BJ (cell line): ENCODE results near the gene VAV2. TPM values are rescaled to one million over a fixed set of nuclear protein-coding genes. Genes with fewer than 3 reads are reported as not detected.

ENCODE experiments used
- CTCF ChIA-PET: fragments of 350-600 bp; formaldehyde crosslinking; extraction: SDS; loops from one replicate; lab custom pipeline; 2021; ENCODE audit warnings: antibody characterized with exemption, inconsistent platforms; lab: Yijun Ruan, JAX
- POLR2A ChIA-PET: fragments of 300-600 bp; sonication (Branson Sonifier 250); formaldehyde crosslinking; extraction: SDS; loops from one replicate; lab custom pipeline; 2021; ENCODE audit warnings: antibody characterized with exemption; lab: Charles Lee
- DNase-seq: peaks from one replicate; pipeline ENCODE4 v3.0.0-alpha.2; 2011; ENCODE audit warnings: low read depth
- H3K27me3 ChIP-seq: 2 replicates; pipeline ENCODE4 v1.6.0; 2011; ENCODE audit warnings: low read length; ENCODE audit not compliant: control insufficient read depth, insufficient read depth
- H3K36me3 ChIP-seq: 2 replicates; pipeline ENCODE4 v1.5.1; 2011; ENCODE audit warnings: low read length; ENCODE audit not compliant: control insufficient read depth, insufficient read depth
- H3K4me3 ChIP-seq: 2 replicates; pipeline ENCODE4 v1.5.1; 2011; ENCODE audit warnings: low read depth, mild to moderate bottlenecking, control low read depth, low read length
- polyA plus RNA-seq: library from polyadenylated mRNA; depleted of rRNA; stranded (reverse); fragments of >200 nt; gene quantifications from 2 replicates; pipeline ENCODE4 v1.2.3, GENCODE V29; 2011
- TF ChIP-seq, protein P1 (sequence below): IDR thresholded peaks from 2 replicates; pipeline ENCODE4 v1.5.1; 2011; ENCODE audit warnings: low read depth, mild to moderate bottlenecking, control low read depth, inconsistent platforms, low read length, moderate library complexity; ENCODE audit not compliant: insufficient read depth

The VAV2 gene
- polyA plus RNA-seq, 1 experiment = 9.9 TPM

DNA sequence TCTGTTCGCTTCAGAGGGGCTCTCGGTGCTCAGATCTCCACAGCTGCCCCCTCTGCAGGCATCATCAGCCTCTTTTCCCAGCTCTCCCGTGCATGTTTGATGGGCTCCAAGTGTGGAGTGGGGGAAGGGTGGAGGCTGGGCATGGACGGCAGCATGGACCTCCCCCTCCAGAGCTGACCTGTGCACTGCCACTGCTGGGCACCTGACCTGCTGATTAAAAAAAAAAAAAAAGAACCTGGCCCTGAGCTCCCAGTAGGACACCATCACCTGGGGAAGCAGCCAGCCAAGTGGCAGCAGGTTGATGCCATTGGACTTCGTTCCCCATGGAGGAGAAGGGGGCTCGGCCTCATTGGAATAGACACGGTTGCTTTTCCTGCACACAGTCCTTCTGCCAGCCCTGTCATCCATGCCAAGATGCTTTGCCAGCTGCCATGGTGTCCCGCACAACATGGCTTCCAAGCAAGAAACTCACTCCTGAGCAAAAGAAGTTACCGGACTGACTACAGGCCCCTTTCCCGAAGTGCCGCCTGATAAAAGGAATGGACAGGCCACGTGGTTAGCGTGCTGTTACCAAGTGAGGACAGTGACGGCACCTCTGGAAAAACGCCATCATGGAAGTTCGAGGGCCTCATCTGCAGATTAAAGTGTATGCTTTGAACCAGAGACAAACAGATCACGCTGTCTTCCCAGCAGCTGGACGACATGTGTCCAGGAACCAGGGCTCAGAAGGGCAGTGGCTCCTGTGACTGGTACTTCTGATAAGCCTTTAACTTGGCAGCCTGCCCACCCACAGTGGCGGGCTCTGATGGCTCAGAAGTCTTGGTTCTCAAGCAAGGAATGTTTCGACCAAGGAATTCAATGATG lies 18.4 kb upstream of the VAV2 start:
- TF ChIP-seq, protein P1, sequence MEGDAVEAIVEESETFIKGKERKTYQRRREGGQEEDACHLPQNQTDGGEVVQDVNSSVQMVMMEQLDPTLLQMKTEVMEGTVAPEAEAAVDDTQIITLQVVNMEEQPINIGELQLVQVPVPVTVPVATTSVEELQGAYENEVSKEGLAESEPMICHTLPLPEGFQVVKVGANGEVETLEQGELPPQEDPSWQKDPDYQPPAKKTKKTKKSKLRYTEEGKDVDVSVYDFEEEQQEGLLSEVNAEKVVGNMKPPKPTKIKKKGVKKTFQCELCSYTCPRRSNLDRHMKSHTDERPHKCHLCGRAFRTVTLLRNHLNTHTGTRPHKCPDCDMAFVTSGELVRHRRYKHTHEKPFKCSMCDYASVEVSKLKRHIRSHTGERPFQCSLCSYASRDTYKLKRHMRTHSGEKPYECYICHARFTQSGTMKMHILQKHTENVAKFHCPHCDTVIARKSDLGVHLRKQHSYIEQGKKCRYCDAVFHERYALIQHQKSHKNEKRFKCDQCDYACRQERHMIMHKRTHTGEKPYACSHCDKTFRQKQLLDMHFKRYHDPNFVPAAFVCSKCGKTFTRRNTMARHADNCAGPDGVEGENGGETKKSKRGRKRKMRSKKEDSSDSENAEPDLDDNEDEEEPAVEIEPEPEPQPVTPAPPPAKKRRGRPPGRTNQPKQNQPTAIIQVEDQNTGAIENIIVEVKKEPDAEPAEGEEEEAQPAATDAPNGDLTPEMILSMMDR = no peak
- Histone ChIP-seq H3K27me3 (no peaks in the 10 kb centered on the region), H3K36me3 (no peaks in the 10 kb centered on the region), H3K4me3 (no peak overlapping the region)
- no peak for DNase-seq
- ChIA-PET CTCF (no interaction called here), POLR2A (interaction anchor here (0.6 kb wide), 1 partner anchor 15 kb away, joined by 6 read pairs; the partner anchor contains the start of gene BRD3OS)

DNA sequence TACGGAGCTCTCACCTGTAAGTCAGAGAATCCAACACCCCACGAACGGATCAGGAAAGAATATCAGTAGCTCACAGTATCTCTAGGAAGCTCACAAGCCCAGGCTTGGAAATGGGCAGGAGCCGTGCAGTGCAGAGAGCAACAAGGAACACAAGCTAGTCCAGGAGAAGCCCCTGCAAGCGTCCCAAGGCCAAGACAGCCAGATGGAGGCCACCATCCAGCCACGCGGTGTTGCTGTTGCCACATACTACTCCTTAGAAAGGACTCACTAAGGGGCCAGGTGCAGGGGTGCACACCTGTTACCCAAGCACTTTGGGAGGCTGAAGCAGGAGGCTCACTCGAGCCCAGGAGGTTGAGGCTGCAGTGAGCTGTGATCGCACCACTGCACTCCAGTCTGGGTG lies 15.4 kb upstream of the VAV2 start:
- H3K27me3 ChIP-seq = no peaks in the 10 kb centered on the region
- H3K4me3 ChIP-seq = no peak overlapping the region
- TF ChIP-seq, protein P1 = no peak
- H3K36me3 ChIP-seq = no peaks in the 10 kb centered on the region
- ChIA-PET CTCF (interaction anchor here (0.7 to 5.5 kb wide), 4 partner anchors 13 to 391 kb away, joined by 3 to 39 read pairs (median 4); no protein-coding TSS in a partner anchor), POLR2A (no interaction called here)
- no peak for DNase-seq

DNA sequence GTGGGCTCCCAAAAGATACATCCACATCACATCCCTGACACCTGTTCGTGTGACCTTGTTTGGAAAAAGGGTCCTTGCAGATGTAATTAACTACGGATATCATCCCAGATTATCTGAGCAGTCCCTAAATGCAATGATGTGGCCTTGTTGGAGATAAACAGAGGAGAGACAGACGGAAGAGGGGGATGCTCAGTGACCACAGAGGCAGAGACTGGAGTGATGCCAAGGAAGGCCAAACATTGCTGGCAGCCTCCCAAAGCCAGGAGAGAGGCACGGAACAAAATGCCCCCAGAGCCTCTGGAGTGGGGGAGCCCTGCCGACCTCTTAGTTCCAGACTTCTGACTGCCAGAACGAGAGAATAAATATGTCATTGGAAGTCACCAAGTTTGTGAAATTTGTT lies 15.0 kb upstream of the VAV2 start:
- CTCF ChIA-PET = interaction anchor here (0.7 to 5.5 kb wide), 2 partner anchors 13 to 390 kb away, joined by 3 to 39 read pairs; no protein-coding TSS in a partner anchor
- TF ChIP-seq, protein P1 = no peak
- Histone ChIP-seq H3K36me3 (no peaks in the 10 kb centered on the region), H3K4me3 (no peak overlapping the region), H3K27me3 (no peaks in the 10 kb centered on the region)
- POLR2A ChIA-PET = no interaction called here
- DNase-seq = no peak

DNA sequence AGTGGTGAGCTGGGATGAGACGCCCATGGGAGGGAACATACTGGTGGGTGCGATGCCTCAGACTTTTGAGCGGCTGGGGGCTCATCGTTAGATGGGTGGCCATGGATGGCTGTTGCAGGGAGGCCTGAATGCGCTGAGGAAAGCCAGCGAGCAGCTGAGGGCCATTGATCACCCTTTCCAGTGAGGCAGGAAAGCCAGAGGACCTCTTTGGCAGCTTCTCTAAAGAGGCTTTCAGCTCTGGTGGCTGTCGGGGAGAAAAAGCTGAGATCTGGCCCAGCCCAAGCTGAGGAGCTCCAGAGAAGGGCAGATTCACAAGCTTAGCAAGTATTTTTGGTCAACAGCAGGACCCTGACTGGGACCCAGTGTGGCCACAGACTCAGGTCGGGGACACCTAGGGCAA lies 13.3 kb upstream of the VAV2 start:
- no peak for DNase-seq
- Histone ChIP-seq H3K27me3 (no peaks in the 10 kb centered on the region), H3K36me3 (no peaks in the 10 kb centered on the region), H3K4me3 (no peak overlapping the region)
- TF ChIP-seq, protein P1 = no peak
- CTCF ChIA-PET = interaction anchor here (5.5 kb wide), 1 partner anchor 11 kb away, joined by 39 read pairs; no protein-coding TSS in a partner anchor
- POLR2A ChIA-PET = interaction anchor here (0.6 kb wide), 1 partner anchor 218 kb away, joined by 4 read pairs; no protein-coding TSS in a partner anchor

DNA sequence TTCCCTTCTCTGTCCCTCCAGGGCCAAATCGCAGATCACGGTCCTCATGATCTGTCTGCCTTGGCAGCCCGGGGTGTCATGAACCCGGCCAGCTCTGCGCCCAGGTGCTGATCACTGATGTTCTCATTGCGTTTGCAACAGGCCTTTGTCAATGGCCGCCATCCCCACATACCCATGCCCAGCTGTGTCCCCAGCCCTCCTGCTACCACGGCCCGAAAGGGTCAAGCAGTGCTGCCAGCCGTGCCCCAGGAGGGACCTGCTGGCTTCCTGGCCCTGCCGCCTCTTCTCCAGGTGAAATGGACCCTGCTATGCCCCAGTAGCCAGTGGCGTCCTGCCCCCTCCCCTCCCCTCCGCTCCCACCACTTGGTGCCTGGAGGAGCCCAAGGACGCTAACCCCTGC lies 12.8 kb upstream of the VAV2 start:
- Histone ChIP-seq H3K4me3 (no peak overlapping the region), H3K36me3 (no peaks in the 10 kb centered on the region), H3K27me3 (no peaks in the 10 kb centered on the region)
- DNase-seq = no peak
- ChIA-PET POLR2A (no interaction called here), CTCF (interaction anchor here (5.5 kb wide), 1 partner anchor 11 kb away, joined by 39 read pairs; no protein-coding TSS in a partner anchor)
- TF ChIP-seq, protein P1 = no peak
